Measurements from ENCODE around the gene TACC2.
A peak's percentile ranks its signal among the peaks of the same experiment; 100 is the strongest.

GRCh38 chr10:122051609-122052385 is 62.8 kb downstream of the TACC2 start:
- peak; percentile 74 for TF ChIP-seq CTCF (IDR thresholded peaks at IDR 0.05)
- TF ChIP-seq EZH2 (IDR thresholded peaks at IDR 0.05): no peak
